GM12878 (cell line): Measurements from ENCODE around the gene SSBP4. TPM values are rescaled to one million over a fixed set of nuclear protein-coding genes. Genes with fewer than 3 reads are reported as not detected.

Experiments used
- ATF3 ChIP-seq: IDR thresholded peaks from 2 replicates; pipeline ENCODE4 v1.6.1; 2011; ENCODE audit warnings: low read depth, mild to moderate bottlenecking, low read length, moderate library complexity, borderline replicate concordance; ENCODE audit errors: extremely low read depth
- ESRRA ChIP-seq: IDR thresholded peaks from 2 replicates; pipeline ENCODE4 v1.6.1; 2012; ENCODE audit warnings: mild to moderate bottlenecking, low read length, improper control_type of control experiment
- SKIL ChIP-seq: fragments of 450-650 bp; IDR thresholded peaks from 2 replicates; pipeline ENCODE4 v1.6.1; 2017; ENCODE audit warnings: mild to moderate bottlenecking, low read depth, inconsistent platforms; ENCODE audit not compliant: poor library complexity, severe bottlenecking
- ZBTB11 ChIP-seq: fragments of 450-650 bp; formaldehyde crosslinking; IDR thresholded peaks from 2 replicates; pipeline ENCODE4 v1.5.0; 2022; ENCODE audit warnings: mild to moderate bottlenecking, missing genetic modification characterization
- ZBTB40 ChIP-seq: fragments of 450-650 bp; IDR thresholded peaks from 2 replicates; pipeline ENCODE4 v1.6.1; 2016; ENCODE audit warnings: mild to moderate bottlenecking, moderate library complexity, borderline replicate concordance
- ZNF217 ChIP-seq: fragments of 450-650 bp; IDR thresholded peaks from 2 replicates; pipeline ENCODE4 v1.6.1; 2017; ENCODE audit warnings: antibody characterized with exemption, mild to moderate bottlenecking
- polyA plus RNA-seq, 11 experiments: library from polyadenylated mRNA; depleted of rRNA in 4 of 11; unstranded in 6 of 11; stranded (reverse) in 5 of 11; fragments of >200 nt; fragmentation: Nextera tagmentation in 4 of 11; fragmentation: Illumina TruSeq in 1 of 11; extraction: Ambion mirVana in 4 of 11; extraction: Trizol in 1 of 11; gene quantifications; 1 replicate in 1 of 11; 2 replicates in 10 of 11; pipeline versions ENCODE4 v1.2.1 to v1.2.3, GENCODE V29; 2011 to 2016; ENCODE audit warnings: inconsistent platforms in 2 of 11, missing spikeins in 2 of 11, low read depth in 1 of 11
- total RNA-seq, 4 experiments: library from RNA; depleted of rRNA in 3 of 4; stranded (reverse); fragments of >200 nt in 3 of 4; fragmentation: Illumina TruSeq in 1 of 4; extraction: Trizol in 1 of 4; gene quantifications; 2 replicates each; pipeline versions ENCODE4 v1.2.1 to v1.2.3, GENCODE V29; 2013 to 2021

The SSBP4 gene
- total and polyA plus RNA-seq, 10 of the 15 experiments (the other 5 are each of a cell fraction or from before 2014, with no cell fraction given), result 0.37 to 150 (median 38.9) TPM

GRCh38 chr19:18465964-18466339 lies 46.8 kb downstream of the SSBP4 start (continued):
- TF ChIP-seq ZBTB40 (no peak), ZBTB11 (CRISPR knock-in tag) (no peak), ESRRA (no peak), SKIL (no peak), ZNF217 (no peak), ATF3 (no peak)
